Stimulated activated CD4-positive, alpha-beta T cell treated with anti-CD3 and anti-CD28 coated beads, Interleukin-15, amount 100 ng/mL, for 1 hour (primary cell): Measurements from ENCODE around the gene B3GAT1.

Experiments
- DNase-seq, 2 donors: peaks; one replicate each; pipeline ENCODE4 v3.0.0-alpha.2; 2020; ENCODE audit warnings: low read depth in 1 of 2, low spot score in 1 of 2

Gene B3GAT1

GRCh38 chr11:134441706-134442105 lies 29.7 kb upstream of the B3GAT1 start:
- DNase-seq = no peak

DNA sequence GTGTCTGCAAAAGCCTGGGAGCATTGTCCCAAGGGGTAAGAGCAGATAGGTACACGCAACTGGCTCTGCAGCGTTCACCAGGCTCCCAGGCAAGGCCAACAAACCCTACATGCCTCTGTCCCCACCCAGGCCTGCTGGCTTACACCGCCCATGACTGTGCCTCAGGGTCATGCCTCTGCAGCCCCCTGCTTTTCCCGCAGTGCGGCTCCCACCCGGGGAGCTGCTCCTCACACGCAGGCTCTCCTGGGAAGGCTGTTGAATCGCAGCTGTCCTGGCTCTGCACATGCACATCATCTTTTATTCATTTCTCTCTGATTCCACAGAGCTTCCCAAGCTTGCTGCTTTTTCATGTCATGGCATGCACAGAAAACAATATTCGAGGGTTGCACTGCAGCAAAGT lies 29.2 kb upstream of the B3GAT1 start:
- DNase-seq = no peak

- DNase-seq = no peak
Measured at GRCh38 chr11:134440851-134441250, 28.8 kb upstream of the B3GAT1 start.

DNA sequence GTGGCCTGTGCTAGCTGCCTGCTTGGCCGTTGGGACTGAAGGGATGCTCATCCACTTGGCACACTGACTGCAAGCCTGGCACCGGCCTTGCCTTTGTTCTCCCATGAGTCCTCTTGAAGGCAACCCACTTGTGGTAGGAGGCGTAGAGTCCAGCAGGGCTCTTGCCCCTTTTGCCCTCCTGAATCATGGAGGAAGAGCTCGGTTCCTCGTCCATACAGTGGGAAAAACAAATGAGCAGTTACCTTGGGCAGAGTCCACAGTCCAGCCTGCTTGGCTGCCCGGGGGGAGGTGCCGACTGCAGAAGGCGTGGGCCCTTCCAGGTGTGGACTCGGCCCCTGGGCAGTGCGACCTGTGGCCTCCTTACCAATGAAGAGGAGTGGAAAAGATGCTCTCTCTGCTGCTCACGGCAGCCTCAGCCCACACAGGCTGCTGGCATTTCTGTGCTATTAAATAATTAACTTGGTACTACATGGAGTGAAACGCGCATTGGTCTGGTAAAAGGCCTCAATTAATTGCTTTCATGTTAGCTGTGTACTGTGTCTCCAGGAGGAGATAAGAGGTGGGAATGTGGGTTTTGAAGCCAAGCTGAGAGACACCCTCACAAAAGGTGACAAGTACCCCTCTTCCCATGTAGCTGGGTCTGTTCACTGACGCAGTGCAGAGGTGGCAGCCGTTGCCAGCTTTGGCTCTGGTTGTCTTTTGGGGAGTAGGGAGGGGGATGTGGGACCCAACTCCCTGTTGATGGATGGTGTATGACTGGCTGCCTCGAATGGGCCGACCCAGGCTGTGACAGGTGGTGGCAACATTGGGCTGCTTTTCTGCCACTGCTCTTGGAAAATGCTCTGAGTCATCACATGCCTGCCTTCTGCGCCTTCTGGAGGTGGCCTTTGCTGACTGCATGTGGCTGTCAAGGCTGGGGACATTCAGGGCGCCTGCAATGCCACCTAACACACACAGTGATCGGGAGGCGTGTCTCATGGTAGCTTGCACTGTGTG lies 26.8 kb upstream of the B3GAT1 start:
- no peak for DNase-seq

- DNase-seq = no peak
Measured at GRCh38 chr11:134437821-134438220, 25.8 kb upstream of the B3GAT1 start.

- no peak for DNase-seq
Measured at GRCh38 chr11:134436781-134437180, 24.7 kb upstream of the B3GAT1 start.

DNA sequence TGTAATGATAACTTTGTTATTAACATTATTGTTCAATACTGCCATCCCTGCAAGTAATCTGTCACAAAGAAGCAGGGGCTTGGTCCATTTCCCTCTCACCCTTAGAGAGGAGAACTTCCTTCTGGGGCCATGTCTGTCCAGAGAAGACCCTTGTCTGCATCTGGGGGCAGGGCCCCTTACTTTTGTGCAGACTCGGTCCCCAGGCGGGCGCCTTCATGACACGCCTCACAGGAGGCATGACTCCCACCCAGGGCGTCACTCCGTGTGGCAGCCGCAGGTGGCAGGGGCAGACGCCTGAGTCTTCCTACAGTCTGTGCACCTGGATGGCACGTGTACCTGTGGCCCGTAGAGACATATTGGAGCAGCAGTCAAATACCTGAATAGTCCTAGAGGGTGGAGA lies 21.8 kb upstream of the B3GAT1 start:
- no peak for DNase-seq

DNA sequence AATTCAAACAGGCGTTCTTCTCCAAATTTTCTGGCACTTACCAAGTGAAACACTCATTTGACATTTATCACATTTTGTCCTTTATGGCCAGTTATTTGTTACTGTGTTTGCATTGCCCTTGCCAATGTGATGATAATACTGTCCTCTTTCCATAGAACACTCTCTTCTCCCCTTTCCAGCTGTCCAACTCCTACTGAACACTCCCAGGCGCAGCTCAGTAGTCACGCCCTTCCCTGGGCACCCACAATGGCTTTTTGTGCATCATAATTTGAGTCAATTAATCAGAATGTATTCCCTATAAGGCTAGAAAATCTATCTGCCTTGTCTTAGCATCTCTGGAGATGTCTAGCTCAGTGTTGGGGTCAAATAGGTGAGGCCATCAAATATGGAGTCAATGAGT lies 21.2 kb upstream of the B3GAT1 start:
- DNase-seq = no peak

- DNase-seq = no peak
Measured at GRCh38 chr11:134432776-134433175, 20.7 kb upstream of the B3GAT1 start.

- DNase-seq = no peak
Measured at GRCh38 chr11:134429106-134429505, 17.1 kb upstream of the B3GAT1 start.

GRCh38 chr11:134425816-134426536 lies 13.9 kb upstream of the B3GAT1 start:
- DNase-seq = no peak

DNA sequence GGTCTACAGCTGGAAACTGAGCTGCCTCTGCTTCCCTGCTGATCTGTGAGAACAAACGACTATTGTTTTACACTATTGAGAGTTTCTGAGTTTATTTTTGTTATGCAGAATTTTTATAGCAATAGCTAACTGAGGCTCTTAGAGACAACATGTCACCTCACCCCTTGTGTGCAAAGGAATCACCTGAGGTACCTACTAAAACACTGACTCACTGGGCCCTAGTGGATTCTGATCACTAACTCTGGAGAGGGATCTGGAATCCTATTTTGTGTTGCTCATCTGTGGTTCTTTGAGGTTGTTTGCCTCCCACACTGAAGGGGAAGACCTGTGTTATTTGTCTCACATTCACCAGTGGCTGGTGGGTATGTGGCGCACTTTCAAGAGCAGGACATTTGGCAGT lies 13.4 kb upstream of the B3GAT1 start:
- DNase-seq = no peak

DNA sequence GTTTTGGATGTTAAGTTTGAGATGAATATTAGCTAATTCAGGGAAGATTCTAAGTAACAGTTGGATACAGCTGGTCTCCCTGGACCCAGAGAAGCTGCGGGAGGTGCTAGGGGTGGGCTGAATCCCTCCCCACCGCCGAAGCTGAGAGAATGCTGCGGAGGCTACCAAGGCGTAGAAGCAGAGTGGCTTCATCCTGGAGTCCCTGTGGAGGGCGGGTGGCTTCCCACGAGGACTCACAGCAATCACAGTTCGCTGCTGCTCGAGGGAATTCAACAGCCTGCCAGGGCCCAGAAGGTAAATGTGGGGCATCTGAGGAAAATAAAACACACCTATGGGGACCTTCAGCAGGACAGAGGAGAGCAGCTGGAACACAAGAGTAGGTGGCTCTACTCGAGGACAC lies 11.1 kb upstream of the B3GAT1 start:
- no peak for DNase-seq

GRCh38 chr11:134417871-134418840 lies 6.1 kb upstream of the B3GAT1 start:
- DNase-seq = no peak

- DNase-seq = no peak
Measured at GRCh38 chr11:134416726-134417125, 4.7 kb upstream of the B3GAT1 start.

DNA sequence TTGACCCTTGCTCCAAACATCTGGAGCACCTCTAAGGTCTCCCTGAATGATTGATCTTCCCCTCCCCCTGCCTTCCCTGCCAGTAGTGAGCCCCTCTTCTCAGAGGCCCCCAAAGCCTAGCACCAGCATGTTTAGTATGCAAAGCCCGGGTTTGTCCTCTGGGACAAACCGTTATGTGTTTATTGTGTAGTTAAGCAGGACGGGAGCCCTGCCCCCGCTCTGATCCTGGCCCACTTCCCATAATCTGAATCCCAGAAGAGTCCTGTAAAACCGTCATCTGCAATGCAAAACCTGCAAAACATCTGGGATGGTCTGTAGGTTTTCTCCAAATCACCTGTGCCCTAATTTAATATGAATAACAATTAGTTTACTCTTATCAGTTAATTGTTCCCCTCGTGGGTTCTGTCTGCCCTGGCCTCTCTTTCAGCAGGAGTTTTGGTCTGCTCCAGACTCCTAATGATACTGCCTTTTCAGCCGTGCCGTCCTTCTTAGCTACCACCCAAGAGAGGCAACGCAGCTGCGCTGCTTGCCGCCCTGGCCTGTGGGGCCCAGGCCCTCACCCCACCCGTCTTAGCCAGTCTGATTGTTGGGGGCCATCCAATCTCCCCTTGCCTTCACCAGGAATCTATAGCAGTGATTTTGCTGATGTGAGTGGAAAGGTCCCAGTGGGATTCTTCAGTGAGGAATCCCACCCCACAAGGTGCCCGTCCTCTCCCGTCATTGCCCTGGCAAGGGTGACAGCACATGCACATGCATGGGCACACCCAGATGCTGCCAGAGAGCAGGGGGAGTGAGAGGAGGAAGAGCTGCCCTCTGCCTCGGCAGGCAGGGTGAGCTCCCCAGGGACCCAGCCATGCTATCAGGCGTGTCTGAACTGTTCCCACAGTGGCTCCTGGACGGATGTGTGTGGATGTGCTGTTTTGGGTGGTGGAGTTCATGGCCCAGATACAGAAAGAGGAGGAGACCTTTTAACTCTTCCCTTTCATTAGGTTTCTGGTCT lies 3.0 kb upstream of the B3GAT1 start:
- no peak for DNase-seq

DNA sequence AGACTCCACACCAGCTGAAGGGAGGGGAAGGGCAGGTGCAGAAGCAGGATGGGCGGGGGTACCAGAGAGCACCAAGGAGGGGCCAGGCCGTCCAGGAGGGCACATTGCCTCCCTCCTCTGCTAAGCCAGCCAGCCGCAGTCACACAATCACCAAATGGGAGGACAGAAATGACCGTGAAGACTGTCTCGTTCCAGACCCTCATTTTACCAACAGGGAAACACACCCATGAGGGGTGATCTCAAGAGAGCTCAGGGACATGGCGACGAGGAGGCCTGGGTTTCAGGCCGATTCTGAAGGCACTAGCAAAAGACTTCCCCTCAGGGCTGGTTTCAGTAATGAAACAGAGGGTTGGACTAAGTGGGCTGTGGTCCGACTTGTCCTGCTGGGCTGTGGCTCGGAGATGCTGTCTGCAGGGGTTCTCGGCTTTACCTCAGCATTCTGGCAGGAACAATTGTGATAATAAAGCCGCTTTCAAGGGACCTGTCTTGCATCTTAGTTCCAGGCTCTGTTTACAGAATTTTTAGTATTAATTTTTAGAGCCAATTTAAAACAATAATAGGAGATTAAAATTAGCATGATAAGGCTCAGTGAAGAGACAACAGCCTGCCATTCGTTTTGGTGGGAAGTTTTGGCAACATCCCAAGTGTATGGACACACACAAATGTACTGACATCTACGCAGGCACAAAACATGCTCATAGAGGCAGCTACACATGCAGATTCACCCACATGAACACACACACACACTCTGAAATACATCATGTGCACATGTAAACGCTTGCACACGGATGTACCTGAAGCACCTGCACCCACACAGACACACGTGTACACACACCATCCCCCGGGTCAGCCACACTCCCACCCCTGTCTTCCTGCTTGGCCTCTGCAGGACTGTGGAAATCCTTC lies 2.0 kb upstream of the B3GAT1 start:
- DNase-seq = no peak

DNA sequence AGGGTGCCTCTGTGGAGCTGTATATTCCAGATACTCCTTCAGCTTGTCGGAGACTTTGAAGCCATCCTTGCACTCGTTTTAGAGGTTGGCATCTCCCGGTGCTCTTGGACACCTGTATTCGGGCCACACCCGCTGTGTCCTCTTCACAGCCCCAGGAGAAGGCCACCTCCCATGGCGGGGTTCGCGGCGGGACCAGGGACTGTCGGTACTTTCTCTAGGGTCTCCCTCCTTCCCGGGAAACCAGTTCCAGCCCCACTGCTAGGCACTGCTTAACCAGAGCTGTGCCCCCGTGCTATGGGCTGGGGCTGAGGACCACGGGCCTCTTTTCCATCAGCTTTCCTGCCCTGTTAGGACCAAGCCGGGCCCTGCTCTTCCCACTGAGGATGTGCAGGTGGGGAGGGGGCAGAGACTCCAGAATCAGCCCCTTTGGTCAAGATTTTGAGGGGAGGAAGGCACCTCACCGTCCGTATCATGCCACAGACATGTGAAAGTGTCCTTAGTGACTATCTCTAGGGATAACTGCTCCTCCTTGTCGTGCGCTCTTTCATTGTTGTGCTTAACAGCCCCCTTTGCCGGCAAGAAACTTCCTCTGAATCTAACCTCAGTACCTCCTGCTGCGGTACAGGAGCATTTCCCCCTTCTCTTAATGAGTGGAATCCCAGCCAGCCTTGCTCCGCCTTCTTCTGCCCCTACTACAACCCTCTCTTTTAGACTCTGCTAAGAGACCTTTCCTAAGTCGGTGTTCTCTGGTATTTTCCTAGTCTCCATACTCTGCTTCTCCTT lies 1.2 kb upstream of the B3GAT1 start:
- DNase-seq = no peak
